Forelimb muscle (tissue), 1 donor: ENCODE results near the gene SCLY. TPM values are rescaled to one million over a fixed set of nuclear protein-coding genes. Genes with fewer than 3 reads are reported as not detected.

Source experiments
- DNase-seq: peaks from one replicate; pipeline ENCODE4 v3.0.0-alpha.2; 2013; ENCODE audit warnings: low read depth
- polyA plus RNA-seq: library from polyadenylated mRNA; unstranded; fragments of 120-200 nt; gene quantifications from one replicate; pipeline ENCODE4 v1.2.1, GENCODE V29; 2013; ENCODE audit not compliant: insufficient read length

SCLY gene
- polyA plus RNA-seq, 1 donor, result 8.0 TPM

DNA sequence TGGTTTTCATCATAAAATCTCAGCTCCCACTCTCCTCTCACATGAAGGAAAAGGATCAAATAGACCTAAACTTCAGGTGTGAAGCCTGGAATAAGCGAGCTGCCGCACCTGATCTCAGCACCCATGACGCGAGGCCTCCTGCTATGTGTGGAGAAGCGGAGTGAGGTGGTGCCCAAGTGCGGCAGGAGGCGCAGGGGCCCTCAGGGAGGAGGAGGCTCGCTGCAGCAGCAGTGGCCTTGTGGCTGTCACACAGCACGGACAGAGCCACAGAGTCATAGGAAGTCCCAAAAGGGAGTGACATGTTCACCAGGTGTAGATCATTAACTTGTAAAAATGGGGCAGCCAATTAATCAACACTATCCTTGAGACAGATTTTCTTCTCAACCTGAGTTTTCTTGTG lies 9.1 kb downstream of the SCLY start:
- DNase-seq, result no peak

DNA sequence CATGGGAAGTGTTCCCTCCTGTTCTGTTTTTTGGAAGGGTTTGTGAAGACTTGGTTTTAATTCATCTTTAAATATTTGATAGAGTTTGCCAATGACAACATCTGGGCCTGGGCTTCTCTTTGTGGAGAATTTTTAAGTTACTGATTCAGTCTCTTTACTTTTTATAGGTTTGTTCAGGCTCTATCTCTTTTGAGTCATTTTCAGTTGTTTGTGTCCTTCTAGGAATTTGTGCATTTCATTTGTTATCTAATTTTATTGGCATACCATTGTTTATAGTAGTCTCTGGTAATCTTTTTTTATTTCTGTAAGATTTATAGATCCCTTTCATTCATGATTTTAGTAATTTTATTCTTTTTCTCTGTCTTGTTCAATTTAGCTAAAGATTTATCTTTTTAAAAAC lies 14.6 kb downstream of the SCLY start:
- no peak for DNase-seq

- no peak for DNase-seq
Observed at GRCh38 chr2:238077292-238077691, 16.5 kb downstream of the SCLY start.

DNA sequence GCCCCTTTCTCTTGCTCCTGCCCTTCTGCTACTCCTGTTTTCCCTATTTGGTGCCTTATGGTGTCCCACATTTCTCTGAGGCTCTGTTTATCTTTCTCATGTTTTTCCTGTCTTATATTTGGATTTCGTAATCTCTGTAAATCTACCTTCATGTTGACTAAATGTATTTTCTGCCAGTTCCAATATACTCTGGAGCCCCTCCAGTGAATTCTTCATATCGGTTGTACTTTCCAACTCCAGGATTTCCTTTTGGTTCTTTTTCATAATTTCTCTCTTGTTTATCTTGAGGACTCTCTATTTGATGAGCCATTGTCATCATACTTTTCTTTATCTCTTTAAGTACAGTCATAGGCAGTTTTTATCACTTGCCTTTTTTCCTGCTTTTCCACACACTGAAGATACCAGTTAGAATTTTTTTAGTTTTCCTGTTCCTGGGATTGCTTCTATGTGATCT lies 19.1 kb downstream of the SCLY start:
- DNase-seq, result no peak

DNA sequence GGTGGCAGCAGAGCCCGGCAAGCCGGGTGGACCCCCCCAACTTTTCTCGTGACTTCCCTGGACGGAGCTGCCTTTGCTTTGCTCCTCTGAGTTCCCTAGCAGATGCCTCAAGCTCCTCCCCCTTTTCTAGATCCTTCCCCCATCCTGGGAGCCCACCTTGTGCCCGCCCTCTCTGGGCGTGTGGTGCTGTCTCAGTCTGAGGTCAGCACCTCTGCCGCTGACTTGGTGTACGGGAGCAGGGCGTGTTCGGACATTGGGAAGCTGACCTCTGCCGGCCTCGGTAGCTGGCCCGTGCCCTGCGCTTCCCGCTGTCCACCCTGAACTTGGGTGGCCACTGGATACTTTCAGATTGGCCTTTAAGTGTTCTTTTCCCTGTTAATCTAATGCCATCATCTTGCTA lies 19.7 kb downstream of the SCLY start:
- DNase-seq, result no peak

DNA sequence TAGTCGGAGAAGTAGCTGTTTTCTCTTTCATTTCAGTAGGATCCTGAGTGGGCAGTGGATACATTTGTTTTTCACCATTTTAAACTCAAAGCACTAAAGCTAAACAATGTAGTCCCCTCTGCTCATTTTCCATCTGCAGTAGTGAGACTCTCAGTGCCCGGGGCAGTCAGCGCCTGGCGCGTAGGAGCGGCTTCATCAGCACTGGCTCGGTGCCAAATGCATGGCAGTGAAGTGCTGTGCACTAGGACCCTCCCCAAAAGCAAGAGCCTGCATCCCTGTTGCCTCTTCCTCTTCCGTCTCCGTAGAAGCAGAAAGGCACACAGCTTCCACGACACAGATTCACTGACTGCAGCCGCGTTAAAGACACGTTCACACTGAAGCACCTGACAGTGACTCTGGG lies 20.3 kb downstream of the SCLY start:
- DNase-seq, result no peak

DNA sequence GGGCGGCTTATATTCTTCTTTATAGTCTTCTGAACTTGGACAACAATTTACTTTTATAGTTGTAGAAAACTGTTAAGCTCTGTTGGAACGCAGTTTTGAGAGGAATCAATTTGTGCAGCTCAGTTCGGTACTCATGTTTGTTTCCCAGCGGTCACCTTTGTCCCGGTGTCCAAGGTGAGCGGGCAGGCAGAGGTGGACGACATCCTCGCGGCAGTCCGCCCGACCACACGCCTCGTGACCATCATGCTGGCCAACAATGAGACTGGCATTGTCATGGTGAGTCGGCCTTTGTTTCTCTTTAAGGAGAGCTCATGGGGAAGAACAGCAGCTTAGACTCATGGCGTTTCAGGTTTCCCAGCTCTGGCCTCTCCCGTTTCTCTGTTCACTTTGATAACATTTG lies 20.8 kb downstream of the SCLY start:
- DNase-seq, result no peak

DNA sequence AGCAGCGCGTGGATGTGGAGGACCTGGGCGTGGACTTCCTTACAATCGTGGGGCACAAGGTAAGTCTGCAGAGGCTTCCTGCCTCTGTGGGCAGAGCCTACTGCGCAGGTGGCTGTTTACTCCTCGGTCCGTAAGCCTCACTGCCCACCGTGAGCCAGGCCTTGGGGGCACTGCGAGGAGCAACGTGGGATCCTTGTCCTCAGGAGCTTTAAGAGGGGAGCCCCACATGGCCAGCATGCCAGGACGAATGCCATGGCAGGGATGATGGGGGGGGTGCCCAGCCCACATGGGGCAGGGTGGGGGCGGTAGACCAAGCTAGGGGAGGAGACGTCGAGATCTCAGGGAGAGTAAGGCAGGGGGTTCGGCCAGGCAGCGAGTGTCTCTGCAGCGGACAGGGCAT lies 21.4 kb downstream of the SCLY start:
- DNase-seq, result no peak

- no peak for DNase-seq
Observed at GRCh38 chr2:238082827-238083226, 22.0 kb downstream of the SCLY start.

DNA sequence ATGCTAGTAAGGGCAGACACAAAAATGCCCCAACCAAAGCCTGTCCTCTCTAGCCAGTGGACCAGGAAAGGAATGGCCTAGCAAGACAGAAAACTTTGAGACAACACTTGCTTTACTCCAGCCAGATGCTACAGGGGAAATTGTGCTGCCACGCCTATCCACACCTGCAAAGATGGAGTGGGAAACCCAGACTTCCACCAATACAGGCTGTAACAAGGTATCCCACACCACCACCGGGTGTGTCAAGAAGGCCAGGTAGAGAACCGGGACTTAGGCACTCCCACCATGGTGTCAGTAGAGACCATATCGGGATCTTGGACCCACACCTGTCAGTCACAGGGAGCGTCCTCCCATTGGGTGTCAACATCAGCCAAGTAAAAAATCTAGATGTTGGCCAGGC lies 23.1 kb downstream of the SCLY start:
- no peak for DNase-seq

DNA sequence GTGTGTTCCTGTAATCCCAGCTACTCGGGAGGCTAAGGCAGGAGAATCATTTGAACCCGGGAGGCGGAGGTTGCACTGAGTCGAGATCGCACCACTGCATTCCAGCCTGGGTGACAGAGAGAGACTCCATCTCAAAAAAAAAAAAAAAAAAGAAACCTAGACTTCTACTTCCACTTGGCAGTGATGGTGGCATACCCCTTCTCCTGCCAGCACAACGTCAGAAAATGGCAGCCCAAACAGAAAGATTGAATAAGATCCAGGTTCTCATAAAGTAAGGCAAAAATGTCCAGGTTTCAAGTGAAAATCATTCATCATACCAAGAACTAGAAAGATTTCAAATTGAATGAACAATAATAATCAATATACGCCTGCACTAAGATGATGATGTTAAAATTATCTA lies 24.0 kb downstream of the SCLY start:
- no peak for DNase-seq

- no peak for DNase-seq
Observed at GRCh38 chr2:238085899-238086298, 25.1 kb downstream of the SCLY start.

- no peak for DNase-seq
Observed at GRCh38 chr2:238087211-238087610, 26.4 kb downstream of the SCLY start.

DNA sequence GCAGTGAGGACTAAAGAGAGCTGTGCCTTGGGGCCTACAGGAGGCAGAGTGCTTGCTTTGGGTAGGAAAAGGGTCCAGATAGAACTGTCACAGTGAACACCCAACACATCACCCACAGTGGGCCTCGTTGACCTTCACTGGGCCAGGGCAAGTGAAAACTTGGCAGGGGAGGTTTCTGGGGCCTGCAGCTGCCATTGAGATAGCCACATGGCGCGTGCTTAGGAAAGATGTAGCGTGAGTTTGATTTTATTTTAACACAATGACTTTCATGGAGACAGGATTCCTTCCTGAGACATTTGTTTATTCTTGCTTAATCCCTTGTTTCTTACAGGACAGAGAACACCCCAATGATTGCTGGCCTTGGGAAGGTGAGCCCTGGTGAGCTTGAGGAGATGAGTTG lies 30.1 kb downstream of the SCLY start:
- DNase-seq, result no peak

DNA sequence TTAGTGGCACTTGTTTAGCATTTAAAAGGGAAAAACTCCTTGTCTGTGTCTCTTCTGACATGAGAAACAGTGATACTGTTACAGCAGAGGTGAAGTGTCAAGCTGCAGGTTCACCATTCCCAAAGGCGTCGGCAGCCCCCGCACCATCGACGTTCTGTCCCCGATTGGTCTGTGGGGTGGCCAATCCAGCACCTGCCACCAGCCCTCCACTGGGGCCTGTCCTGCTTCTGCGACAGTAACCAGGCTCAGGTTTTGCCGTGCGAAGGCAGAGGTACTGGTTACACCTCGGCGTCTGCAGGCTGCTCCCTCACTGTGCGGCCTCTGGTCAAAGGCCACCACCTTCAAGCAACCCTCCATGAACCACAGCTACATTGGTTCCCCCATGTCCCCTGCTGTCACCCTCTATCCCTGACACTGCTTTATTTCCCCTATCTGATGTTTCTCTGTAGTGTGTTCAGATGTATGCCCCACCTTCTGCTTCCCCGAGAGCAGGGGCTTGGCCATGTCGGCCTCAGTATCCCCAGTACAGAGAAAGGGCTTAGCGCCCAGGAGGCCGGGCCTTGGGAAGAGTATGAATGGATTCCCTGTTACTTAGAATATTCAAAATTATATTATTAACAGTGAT lies 30.7 kb downstream of the SCLY start:
- DNase-seq, result no peak

GRCh38 chr2:238092486-238093035 lies 31.8 kb downstream of the SCLY start:
- DNase-seq, result no peak

DNA sequence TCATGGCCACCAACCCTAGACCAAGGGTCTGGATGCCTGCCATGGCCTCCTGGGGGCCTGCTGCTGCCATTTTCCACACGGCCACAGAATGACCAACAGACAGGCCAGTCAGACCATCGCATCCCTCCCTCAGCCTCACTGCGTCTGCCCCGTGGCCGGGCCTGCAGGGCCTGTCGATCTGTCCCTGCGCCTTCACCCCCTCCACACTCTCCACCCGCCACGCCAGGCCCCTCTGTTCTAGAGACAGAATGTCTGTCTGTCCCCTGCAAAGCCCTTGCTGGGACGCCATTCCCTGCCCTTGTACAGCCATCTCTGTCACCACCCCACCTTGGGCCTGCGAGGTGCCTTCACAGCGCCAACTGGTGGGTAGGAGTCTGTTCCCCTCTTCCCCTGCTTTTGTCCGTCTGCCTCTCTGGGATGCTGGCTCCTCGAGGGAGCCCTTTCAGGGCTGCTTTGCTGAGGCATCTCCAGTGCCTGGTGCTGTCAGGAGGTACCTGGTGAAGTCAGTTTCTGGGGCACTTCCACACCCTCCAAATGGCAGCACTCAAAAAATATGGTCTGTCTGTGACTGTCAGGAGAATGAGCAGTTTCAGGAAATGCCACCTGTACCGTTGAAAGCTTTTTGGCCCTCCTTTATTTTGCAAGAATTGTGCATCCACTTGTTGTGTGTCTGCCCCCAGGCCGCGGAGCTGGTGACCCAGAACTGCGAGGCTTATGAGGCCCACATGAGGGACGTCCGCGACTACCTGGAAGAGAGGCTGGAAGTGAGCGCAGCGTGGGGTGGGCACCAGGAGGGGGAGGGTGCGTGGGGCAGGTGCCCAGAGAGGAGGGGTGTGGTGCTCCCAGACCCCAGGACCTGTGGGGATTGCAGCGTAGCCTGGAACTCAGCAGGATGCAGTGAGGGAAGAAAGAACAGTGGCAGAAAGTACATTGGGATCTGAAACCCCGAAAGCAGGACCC lies 32.7 kb downstream of the SCLY start:
- no peak for DNase-seq

GRCh38 chr2:238094438-238095022 lies 33.7 kb downstream of the SCLY start:
- no peak for DNase-seq

GRCh38 chr2:238095143-238095542 lies 34.3 kb downstream of the SCLY start:
- no peak for DNase-seq

DNA sequence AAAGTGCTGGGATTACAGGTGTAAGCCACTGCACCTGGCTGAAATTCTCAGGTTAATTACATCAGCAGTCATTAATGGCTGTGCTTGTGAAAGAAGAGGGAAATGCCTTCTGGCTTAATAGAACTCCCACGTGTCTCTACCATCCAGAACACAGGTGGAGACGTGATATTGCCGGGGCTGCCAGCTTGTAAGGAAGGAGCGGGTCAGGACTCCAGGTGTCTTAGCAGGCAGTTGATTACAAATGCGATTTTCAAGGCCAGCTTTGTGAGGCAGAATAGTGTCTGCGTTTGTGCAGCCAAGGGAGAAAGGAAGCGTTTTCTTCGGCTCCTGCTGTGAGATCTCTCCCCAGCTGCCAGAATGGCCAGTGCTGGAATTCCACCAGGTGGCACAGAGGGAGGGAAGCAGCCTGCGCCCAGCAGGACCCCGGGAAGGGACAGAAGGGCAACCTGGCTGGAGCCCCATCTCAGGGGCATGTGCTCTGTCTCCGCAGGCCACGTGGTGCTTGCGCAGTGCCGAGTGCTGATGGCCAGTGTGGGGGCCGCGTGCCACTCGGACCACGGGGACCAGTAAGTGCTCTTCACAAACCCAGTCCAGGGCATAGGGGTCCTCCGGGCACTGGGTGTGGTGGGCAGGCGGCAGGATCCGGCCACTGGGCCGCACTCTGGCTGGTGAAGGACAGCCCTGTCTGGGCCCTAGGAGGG lies 35.7 kb downstream of the SCLY start:
- no peak for DNase-seq

DNA sequence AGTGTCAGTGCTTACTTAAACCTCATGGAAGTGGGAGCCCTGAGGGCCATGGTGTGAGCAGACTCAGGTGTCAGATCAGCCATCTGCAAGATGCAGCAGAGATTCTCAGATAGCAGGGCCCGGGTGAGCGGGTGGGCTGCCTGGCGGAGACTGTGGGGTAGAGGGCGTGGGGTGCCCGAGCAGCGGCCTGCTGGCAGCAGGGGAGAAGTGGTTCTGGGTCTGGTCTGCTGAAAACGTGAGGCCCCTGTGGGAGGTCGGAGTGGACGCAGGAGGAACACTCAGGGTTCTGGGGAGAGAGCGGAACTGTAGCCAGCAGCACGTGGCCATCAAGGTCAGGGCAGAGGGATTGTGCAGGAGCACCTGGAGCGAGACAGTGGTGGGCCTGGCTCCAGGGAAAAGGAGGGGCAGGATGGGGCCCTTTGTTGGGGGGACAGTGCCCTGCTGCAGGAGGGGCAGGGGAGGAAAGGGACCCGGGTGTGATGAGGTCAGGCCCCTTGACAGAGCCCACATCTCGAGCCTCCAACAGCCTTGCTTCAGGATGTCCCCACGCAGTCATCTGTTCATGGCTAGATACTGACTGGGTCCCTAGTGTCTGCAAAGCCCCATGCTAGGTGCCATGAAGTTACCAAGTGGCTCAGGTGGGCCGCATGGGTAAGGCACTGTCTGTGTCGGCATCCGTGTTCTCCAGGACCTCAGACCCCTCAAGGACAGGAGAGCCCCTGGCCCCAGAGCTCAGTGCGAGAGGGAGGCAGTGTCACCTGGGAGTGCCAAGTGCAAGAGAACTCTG lies 36.6 kb downstream of the SCLY start:
- DNase-seq, result no peak
